ENCODE data around the gene CLMN. TPM values are rescaled to one million over a fixed set of nuclear protein-coding genes. Genes with fewer than 3 reads are reported as not detected.

CLMN gene
- total RNA-seq, 1 experiment from 2014 or later: 33.4 TPM

- Histone ChIP-seq H3K36me3 (ENCODE audit: control insufficient read depth in 1 of 2, insufficient read depth in 2 of 2, low read length in 2 of 2) (no peaks in the 10 kb centered on the region), H3K9me3 (ENCODE audit: control insufficient read depth in 1 of 2, insufficient read depth in 1 of 2, low read depth in 1 of 2, low read length in 2 of 2) (no peaks in the 10 kb centered on the region), H3K9ac (ENCODE audit: low read length) (no peak overlapping the region), H4K20me1 (ENCODE audit: insufficient read depth) (no peaks in the 10 kb centered on the region), H3K4me3 (replicated peaks in 1 of 2; ENCODE audit: low read depth in 1 of 2, low read length in 2 of 2) (no peak overlapping the region), H3K27me3 (ENCODE audit: insufficient read depth, low read length) (no peaks in the 10 kb centered on the region), H2AFZ (ENCODE audit: low read depth, low read length, poor library complexity, severe bottlenecking) (no peak overlapping the region), H3K27ac (ENCODE audit: low read depth, low read length) (no peak overlapping the region), H3K4me2 (ENCODE audit: low read length) (no peak overlapping the region), H3K9me2 (ENCODE audit: insufficient read depth) (no peaks in the 10 kb centered on the region), H3K79me2 (ENCODE audit: insufficient read depth, low read length) (no peaks in the 10 kb centered on the region), H3K4me1 (ENCODE audit: control insufficient read depth in 1 of 2, insufficient read depth in 2 of 2, low read length in 2 of 2) (peaks cover 0 to 6% of the 10 kb centered on the region in 2 experiments; a peak in 1 of 4 replicates)
- DNase-seq (ENCODE audit: low read depth, low spot score) (no peak), ATAC-seq (no peak)
- BruUV-seq (replicated peaks): no TSS peak
- POLR2A ChIA-PET: no interaction called here
- CTCF ChIA-PET: no interaction called here
- intact Hi-C loops (cut with micrococcal nuclease): no loop called here
- RAD21 ChIA-PET (ENCODE audit: low non-redundant PET in 1 of 2, low total read pairs in 2 of 2, uncharacterized antibody in 2 of 2, unreplicated experiment in 2 of 2): no interaction called here
- TF ChIP-seq CEBPB (IDR thresholded peaks at IDR 0.05; ENCODE audit: low read depth): no peak
- TF ChIP-seq EGR1 (IDR thresholded peaks at IDR 0.05; ENCODE audit: low read depth): no peak
- no peak for TF ChIP-seq RAD21 (IDR thresholded peaks at IDR 0.05; ENCODE audit: low read depth)
- TF ChIP-seq, protein P1, sequence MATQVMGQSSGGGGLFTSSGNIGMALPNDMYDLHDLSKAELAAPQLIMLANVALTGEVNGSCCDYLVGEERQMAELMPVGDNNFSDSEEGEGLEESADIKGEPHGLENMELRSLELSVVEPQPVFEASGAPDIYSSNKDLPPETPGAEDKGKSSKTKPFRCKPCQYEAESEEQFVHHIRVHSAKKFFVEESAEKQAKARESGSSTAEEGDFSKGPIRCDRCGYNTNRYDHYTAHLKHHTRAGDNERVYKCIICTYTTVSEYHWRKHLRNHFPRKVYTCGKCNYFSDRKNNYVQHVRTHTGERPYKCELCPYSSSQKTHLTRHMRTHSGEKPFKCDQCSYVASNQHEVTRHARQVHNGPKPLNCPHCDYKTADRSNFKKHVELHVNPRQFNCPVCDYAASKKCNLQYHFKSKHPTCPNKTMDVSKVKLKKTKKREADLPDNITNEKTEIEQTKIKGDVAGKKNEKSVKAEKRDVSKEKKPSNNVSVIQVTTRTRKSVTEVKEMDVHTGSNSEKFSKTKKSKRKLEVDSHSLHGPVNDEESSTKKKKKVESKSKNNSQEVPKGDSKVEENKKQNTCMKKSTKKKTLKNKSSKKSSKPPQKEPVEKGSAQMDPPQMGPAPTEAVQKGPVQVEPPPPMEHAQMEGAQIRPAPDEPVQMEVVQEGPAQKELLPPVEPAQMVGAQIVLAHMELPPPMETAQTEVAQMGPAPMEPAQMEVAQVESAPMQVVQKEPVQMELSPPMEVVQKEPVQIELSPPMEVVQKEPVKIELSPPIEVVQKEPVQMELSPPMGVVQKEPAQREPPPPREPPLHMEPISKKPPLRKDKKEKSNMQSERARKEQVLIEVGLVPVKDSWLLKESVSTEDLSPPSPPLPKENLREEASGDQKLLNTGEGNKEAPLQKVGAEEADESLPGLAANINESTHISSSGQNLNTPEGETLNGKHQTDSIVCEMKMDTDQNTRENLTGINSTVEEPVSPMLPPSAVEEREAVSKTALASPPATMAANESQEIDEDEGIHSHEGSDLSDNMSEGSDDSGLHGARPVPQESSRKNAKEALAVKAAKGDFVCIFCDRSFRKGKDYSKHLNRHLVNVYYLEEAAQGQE (IDR thresholded peaks at IDR 0.05; ENCODE audit: low read depth): no peak
- no peak for TF ChIP-seq CBX3 (IDR thresholded peaks at IDR 0.05; ENCODE audit: low read depth)
- no peak for TF ChIP-seq ELF1 (IDR thresholded peaks at IDR 0.05; ENCODE audit: borderline replicate concordance, low read depth)
- TF ChIP-seq YY1 (IDR thresholded peaks at IDR 0.05; ENCODE audit: extremely low read depth, insufficient replicate concordance, low read depth, low read length): no peak
- TF ChIP-seq ZFX (IDR thresholded peaks at IDR 0.05): no peak
- TF ChIP-seq, protein P2, sequence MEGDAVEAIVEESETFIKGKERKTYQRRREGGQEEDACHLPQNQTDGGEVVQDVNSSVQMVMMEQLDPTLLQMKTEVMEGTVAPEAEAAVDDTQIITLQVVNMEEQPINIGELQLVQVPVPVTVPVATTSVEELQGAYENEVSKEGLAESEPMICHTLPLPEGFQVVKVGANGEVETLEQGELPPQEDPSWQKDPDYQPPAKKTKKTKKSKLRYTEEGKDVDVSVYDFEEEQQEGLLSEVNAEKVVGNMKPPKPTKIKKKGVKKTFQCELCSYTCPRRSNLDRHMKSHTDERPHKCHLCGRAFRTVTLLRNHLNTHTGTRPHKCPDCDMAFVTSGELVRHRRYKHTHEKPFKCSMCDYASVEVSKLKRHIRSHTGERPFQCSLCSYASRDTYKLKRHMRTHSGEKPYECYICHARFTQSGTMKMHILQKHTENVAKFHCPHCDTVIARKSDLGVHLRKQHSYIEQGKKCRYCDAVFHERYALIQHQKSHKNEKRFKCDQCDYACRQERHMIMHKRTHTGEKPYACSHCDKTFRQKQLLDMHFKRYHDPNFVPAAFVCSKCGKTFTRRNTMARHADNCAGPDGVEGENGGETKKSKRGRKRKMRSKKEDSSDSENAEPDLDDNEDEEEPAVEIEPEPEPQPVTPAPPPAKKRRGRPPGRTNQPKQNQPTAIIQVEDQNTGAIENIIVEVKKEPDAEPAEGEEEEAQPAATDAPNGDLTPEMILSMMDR (IDR thresholded peaks at IDR 0.05 in 2 of 3, conservative IDR thresholded peaks at IDR 0.05 in 1 of 3; ENCODE audit: borderline replicate concordance in 1 of 3, insufficient read depth in 1 of 3, low read depth in 2 of 3, low read length in 2 of 3): no peak
- TF ChIP-seq, protein P3, sequence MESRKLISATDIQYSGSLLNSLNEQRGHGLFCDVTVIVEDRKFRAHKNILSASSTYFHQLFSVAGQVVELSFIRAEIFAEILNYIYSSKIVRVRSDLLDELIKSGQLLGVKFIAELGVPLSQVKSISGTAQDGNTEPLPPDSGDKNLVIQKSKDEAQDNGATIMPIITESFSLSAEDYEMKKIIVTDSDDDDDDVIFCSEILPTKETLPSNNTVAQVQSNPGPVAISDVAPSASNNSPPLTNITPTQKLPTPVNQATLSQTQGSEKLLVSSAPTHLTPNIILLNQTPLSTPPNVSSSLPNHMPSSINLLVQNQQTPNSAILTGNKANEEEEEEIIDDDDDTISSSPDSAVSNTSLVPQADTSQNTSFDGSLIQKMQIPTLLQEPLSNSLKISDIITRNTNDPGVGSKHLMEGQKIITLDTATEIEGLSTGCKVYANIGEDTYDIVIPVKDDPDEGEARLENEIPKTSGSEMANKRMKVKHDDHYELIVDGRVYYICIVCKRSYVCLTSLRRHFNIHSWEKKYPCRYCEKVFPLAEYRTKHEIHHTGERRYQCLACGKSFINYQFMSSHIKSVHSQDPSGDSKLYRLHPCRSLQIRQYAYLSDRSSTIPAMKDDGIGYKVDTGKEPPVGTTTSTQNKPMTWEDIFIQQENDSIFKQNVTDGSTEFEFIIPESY (IDR thresholded peaks at IDR 0.05; ENCODE audit: extremely low read depth, insufficient replicate concordance, low read length): no peak
Observed at GRCh38 chr14:95364481-95365209, 44.9 kb upstream of the CLMN start.
